ENCODE measurements around the gene CASTOR1.

Gene CASTOR1

DNA sequence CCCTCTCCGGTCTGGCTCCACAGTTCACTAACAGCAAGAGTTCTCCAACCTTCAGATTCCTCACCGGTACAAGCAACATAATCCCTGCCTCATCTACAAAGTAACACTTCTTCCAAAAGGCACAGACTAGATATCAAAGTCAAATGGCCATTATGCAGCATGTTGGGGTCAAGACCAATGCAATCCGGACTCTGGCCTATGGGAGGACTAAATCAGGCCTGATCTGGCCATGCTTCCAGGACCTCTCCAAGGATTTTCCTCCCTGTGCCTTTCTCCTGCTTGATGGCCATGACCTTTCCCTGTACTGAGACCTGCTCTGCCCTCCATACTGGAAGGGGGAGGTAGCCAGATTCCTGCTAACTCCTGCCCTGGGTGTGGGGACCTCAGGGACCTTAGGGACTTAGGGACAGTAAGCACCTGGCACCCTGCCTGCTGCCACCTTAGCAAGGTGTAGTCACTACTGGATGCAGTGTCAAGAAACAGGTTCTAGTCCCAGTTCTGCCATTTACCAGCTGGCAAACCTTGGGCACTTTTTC, 30.8 kb upstream of the CASTOR1 start:
- TF ChIP-seq, protein P1, sequence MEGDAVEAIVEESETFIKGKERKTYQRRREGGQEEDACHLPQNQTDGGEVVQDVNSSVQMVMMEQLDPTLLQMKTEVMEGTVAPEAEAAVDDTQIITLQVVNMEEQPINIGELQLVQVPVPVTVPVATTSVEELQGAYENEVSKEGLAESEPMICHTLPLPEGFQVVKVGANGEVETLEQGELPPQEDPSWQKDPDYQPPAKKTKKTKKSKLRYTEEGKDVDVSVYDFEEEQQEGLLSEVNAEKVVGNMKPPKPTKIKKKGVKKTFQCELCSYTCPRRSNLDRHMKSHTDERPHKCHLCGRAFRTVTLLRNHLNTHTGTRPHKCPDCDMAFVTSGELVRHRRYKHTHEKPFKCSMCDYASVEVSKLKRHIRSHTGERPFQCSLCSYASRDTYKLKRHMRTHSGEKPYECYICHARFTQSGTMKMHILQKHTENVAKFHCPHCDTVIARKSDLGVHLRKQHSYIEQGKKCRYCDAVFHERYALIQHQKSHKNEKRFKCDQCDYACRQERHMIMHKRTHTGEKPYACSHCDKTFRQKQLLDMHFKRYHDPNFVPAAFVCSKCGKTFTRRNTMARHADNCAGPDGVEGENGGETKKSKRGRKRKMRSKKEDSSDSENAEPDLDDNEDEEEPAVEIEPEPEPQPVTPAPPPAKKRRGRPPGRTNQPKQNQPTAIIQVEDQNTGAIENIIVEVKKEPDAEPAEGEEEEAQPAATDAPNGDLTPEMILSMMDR (IDR thresholded peaks at IDR 0.05), result no peak
- no peak for DNase-seq (ENCODE audit: low spot score)
- Histone ChIP-seq H3K27ac (peak overlapping the region in 1 of 2 donors; percentile 61), H3K4me3 (no peak overlapping the region)

DNA sequence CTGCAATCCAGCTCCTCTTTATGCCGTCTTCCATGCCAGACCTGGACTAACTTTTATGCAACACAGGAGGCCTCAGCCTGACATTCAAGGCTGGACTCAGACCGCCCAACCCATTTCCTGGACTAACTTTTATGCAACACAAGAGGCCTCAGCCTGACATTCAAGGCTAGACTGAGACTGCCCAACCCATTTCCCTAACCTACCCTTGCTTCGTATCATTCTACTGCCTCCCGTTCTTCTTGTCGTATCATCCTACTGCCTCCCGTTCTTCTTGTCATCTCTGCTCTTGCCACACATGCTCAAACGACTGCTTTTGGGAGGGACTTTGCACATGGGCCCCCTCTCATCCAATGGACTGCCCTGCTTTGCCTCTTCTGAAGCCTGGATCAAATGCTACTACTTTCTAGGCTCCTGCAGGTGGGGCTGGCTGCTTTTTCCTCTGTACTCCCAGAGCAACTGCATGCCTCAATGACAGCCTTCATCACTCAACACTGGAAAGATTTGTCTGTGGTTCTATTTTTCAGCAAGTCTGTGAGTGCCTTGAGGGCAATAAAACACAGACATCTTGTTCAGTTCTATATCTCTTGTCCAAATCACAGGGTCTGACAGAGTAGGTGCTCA, 29.6 kb upstream of the CASTOR1 start:
- TF ChIP-seq, protein P1 (IDR thresholded peaks at IDR 0.05), result no peak
- peak overlapping the region in 1 of 2 donors; percentile 61 for H3K27ac ChIP-seq
- no peak overlapping the region for H3K4me3 ChIP-seq
- DNase-seq (ENCODE audit: low spot score), result no peak

GRCh38 chr22:30317778-30318177, 28.5 kb upstream of the CASTOR1 start:
- TF ChIP-seq, protein P1 (IDR thresholded peaks at IDR 0.05), result no peak
- H3K27ac ChIP-seq, result peak overlapping the region in 1 of 2 donors; percentile 61
- no peak overlapping the region for H3K4me3 ChIP-seq
- DNase-seq (ENCODE audit: low spot score), result no peak

- peak overlapping the region in 1 of 2 donors; percentile 3 for H3K27ac ChIP-seq
- TF ChIP-seq, protein P1 (IDR thresholded peaks at IDR 0.05), result no peak
- H3K4me3 ChIP-seq, result no peak overlapping the region
- DNase-seq (ENCODE audit: low spot score), result no peak
Measured at GRCh38 chr22:30315962-30316576, 26.8 kb upstream of the CASTOR1 start.

- TF ChIP-seq, protein P1 (IDR thresholded peaks at IDR 0.05), result no peak
- no peak overlapping the region for H3K4me3 ChIP-seq
- no peak for DNase-seq (ENCODE audit: low spot score)
- peak overlapping the region in 1 of 2 donors; percentile 46 for H3K27ac ChIP-seq
Measured at GRCh38 chr22:30314915-30315314, 25.6 kb upstream of the CASTOR1 start.

GRCh38 chr22:30313527-30314363, 24.4 kb upstream of the CASTOR1 start:
- TF ChIP-seq, protein P1 (IDR thresholded peaks at IDR 0.05), result no peak
- DNase-seq (ENCODE audit: low spot score), result no peak
- Histone ChIP-seq H3K4me3 (no peak overlapping the region), H3K27ac (peak overlapping the region in 1 of 2 donors; percentile 17)
